Fibroblast of villous mesenchyme (primary cell): ENCODE results near the gene SLC12A4. TPM values are rescaled to one million over a fixed set of nuclear protein-coding genes. Genes with fewer than 3 reads are reported as not detected.
A peak's percentile ranks its signal among the peaks of the same experiment; 100 is the strongest.

ENCODE experiments used
- DNase-seq: peaks from one replicate; pipeline ENCODE4 v3.0.0-alpha.2; 2010; ENCODE audit warnings: low read depth
- H3K4me3 ChIP-seq: 2 replicates; pipeline ENCODE4 v1.5.1; 2011; ENCODE audit warnings: low read depth, mild to moderate bottlenecking, low read length
- CTCF ChIP-seq: IDR thresholded peaks from 2 replicates; pipeline ENCODE4 v1.5.1; 2012; ENCODE audit warnings: low read depth, mild to moderate bottlenecking, low read length; ENCODE audit not compliant: insufficient read depth
- total RNA-seq: library from RNA; depleted of rRNA; stranded (reverse); fragments of >200 nt; gene quantifications from 2 replicates; pipeline ENCODE4 v1.2.3, GENCODE V29; 2012

The SLC12A4 gene
- total RNA-seq, 1 donor: 104 TPM

- H3K4me3 ChIP-seq: no peak overlapping the region
- TF ChIP-seq CTCF: no peak
- no peak for DNase-seq
Measured at GRCh38 chr16:67961551-67961957, 6.9 kb downstream of the SLC12A4 start.

- peak; percentile 82 for DNase-seq
- TF ChIP-seq CTCF: no peak
- H3K4me3 ChIP-seq: no peak overlapping the region
Measured at GRCh38 chr16:67959536-67960329, 8.7 kb downstream of the SLC12A4 start.

DNA sequence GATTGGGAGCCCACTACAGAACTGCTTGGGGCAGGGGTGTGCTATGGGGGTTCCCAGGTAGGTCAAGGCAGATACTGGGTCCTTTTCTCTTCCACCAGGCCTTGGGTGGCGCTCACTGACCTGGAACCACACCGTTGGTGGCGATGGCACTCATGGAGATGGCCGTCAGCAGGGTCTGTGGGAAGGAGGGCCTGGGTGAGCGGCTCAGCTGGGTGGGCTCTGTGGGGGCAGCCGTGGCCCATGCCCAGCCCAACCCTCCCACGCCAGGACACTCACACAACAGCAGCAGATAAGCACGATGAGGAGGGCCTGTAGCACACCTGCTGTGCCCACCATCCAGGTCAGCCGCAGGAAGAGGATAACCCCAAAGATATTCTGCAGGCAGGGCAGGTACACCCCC lies 10.8 kb downstream of the SLC12A4 start:
- no peak for DNase-seq
- no peak overlapping the region for H3K4me3 ChIP-seq
- no peak for TF ChIP-seq CTCF

DNA sequence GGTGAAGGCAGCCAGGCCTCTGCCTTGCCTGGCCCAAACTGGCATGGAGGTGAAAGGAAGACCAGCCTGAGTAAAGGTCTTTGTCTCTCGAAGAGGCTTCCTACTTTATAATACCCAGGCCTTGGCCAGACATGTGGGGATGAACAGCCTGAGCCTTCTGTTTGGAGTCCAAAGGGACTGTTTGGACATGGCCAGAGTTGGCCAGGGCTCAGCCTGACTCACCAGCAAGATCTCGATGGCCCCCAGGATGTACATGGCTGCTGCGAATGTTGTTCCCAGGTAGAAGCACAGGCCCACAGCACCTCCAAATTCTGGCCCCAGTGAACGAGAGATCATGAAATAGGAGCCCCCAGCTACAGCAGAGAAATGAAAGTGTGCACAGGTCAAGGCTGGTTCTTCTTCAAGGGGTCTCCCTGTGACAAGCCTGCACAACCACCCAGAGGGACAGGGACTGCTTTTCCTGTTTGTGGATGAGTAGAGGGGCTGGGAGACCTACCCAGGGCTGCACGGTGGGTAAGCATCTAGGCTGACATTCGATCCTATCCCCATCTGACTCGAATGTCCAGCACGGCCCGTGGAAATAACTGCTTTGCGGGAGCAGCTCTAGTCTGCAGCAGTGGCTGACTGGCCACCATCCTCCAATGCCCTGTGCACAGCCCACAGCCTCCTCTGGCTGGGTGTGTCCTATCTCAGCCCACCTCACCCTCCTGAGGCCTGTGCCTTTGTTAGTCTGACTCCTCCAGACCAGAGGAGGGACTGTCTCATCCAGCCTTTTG lies 13.8 kb downstream of the SLC12A4 start:
- no peak for DNase-seq
- no peak for TF ChIP-seq CTCF
- H3K4me3 ChIP-seq: no peak overlapping the region

- TF ChIP-seq CTCF: no peak
- no peak overlapping the region for H3K4me3 ChIP-seq
- no peak for DNase-seq
Measured at GRCh38 chr16:67953641-67954375, 14.6 kb downstream of the SLC12A4 start.

- DNase-seq: no peak
- no peak for TF ChIP-seq CTCF
- H3K4me3 ChIP-seq: no peak overlapping the region
Measured at GRCh38 chr16:67951485-67951884, 17.0 kb downstream of the SLC12A4 start.
